ENCODE measurements around the gene PRC1. TPM values are rescaled to one million over a fixed set of nuclear protein-coding genes. Genes with fewer than 3 reads are reported as not detected.

PRC1 gene
- total RNA-seq, 2 experiments from 2014 or later, result 151 to 158 TPM

- H3K27me3 Mint-ChIP-seq, result no peaks in the 10 kb centered on the region
- peak within 1 kb of the TSS; percentile 87 for H3K4me3 Mint-ChIP-seq
- H3K36me3 Mint-ChIP-seq, result peaks cover 27% of the 10 kb centered on the region
- ChIA-PET POLR2A (interaction anchor here (0.7 to 3.7 kb wide), 7 partner anchors 16 to 67 kb away, joined by 3 to 28 read pairs (median 5); partner anchors contain the start of genes MAN2A2, PRC1, UNC45A and VPS33B), CTCF (interaction anchor here (0.7 to 7.7 kb wide), 13 partner anchors 8 to 317 kb away, joined by 3 to 106 read pairs (median 10); partner anchors contain the start of genes HDDC3, UNC45A and VPS33B)
- intact Hi-C loops (cut with micrococcal nuclease), result loop anchor here (1.0 to 2.0 kb wide), 4 partner anchors 20 to 67 kb away; partner anchors contain the start of genes MAN2A2, PRC1, UNC45A and VPS33B
- peaks cover 14% of the 10 kb centered on the region for H3K4me1 Mint-ChIP-seq (ENCODE audit: low read depth)
- H3K27ac Mint-ChIP-seq, result peak within 1 kb of the TSS; percentile 94
- no peaks in the 10 kb centered on the region for H3K9me3 Mint-ChIP-seq
- DNase-seq, result peak; percentile 96
These were observed 39.4 kb downstream of the PRC1 start, which contains the start of gene RCCD1 for GRCh38 chr15:90954712-90955623. Gene RCCD1, plus strand, starts transcription at chr15:90954884. Its CDS starts 1,851 bp downstream, at chr15:90956735.

- intact Hi-C loops (cut with micrococcal nuclease), result loop anchor here (2.0 kb wide), 2 partner anchors 41 to 51 kb away; partner anchors contain the start of genes MAN2A2 and PRC1
- Mint-ChIP-seq H3K4me3 (peak overlapping the region; percentile 87), H3K27ac (peak overlapping the region; percentile 94), H3K27me3 (no peaks in the 10 kb centered on the region), H3K9me3 (no peaks in the 10 kb centered on the region), H3K4me1 (ENCODE audit: low read depth) (peaks cover 14% of the 10 kb centered on the region), H3K36me3 (peaks cover 27% of the 10 kb centered on the region)
- DNase-seq, result no peak
- ChIA-PET CTCF (interaction anchor here (0.7 to 7.7 kb wide), 5 partner anchors 9 to 96 kb away, joined by 3 to 106 read pairs (median 6); partner anchors contain the start of genes HDDC3 and UNC45A), POLR2A (interaction anchor here (1.0 to 3.7 kb wide), 6 partner anchors 19 to 68 kb away, joined by 3 to 28 read pairs (median 8); partner anchors contain the start of genes MAN2A2, PRC1, UNC45A and VPS33B)
These were observed 40.2 kb downstream of the PRC1 start for GRCh38 chr15:90953947-90954711.

DNA sequence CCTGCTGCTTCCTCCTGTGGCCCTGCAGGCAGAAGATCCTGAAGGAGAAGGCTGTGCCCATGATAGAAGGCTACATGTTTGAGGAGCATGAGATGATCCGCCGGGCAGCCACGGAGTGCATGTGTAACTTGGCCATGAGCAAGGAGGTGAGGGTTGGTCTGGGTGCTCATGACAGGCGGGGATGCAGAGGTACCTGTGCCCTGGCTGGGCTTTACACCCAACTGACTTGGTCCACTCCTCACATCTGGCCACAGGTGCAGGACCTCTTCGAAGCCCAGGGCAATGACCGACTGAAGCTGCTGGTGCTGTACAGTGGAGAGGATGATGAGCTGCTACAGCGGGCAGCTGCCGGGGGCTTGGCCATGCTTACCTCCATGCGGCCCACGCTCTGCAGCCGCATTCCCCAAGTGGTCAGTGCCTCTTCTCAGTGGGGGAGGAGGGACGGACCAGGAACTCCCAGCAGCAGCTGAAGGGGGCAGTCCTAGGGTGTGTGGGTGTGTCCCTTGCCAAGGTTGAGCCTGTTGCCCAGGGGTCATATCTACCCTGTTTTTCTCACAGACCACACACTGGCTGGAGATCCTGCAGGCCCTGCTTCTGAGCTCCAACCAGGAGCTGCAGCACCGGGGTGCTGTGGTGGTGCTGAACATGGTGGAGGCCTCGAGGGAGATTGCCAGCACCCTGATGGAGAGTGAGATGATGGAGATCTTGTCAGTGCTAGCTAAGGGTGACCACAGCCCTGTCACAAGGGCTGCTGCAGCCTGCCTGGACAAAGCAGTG lies 41.2 kb downstream of the PRC1 start:
- Mint-ChIP-seq H3K36me3 (peaks cover 36% of the 10 kb centered on the region), H3K27ac (no peak overlapping the region), H3K27me3 (no peaks in the 10 kb centered on the region), H3K4me3 (no peak overlapping the region), H3K4me1 (ENCODE audit: low read depth) (peaks cover 14% of the 10 kb centered on the region), H3K9me3 (no peaks in the 10 kb centered on the region)
- intact Hi-C loops (cut with micrococcal nuclease), result no loop called here
- ChIA-PET POLR2A (interaction anchor here (3.7 kb wide), 1 partner anchor 18 kb away, joined by 28 read pairs; the partner anchor contains the start of gene UNC45A), CTCF (interaction anchor here (7.7 kb wide), 1 partner anchor 21 kb away, joined by 106 read pairs; the partner anchor contains the start of genes HDDC3 and UNC45A)
- no peak for DNase-seq

GRCh38 chr15:90950676-90951075 lies 43.7 kb downstream of the PRC1 start:
- DNase-seq, result no peak
- Mint-ChIP-seq H3K4me1 (ENCODE audit: low read depth) (peaks cover 4% of the 10 kb centered on the region), H3K36me3 (peaks cover 38% of the 10 kb centered on the region), H3K4me3 (no peak overlapping the region), H3K27ac (no peak overlapping the region), H3K9me3 (no peaks in the 10 kb centered on the region), H3K27me3 (no peaks in the 10 kb centered on the region)
- POLR2A ChIA-PET, result no interaction called here
- intact Hi-C loops (cut with micrococcal nuclease), result no loop called here
- CTCF ChIA-PET, result no interaction called here

DNA sequence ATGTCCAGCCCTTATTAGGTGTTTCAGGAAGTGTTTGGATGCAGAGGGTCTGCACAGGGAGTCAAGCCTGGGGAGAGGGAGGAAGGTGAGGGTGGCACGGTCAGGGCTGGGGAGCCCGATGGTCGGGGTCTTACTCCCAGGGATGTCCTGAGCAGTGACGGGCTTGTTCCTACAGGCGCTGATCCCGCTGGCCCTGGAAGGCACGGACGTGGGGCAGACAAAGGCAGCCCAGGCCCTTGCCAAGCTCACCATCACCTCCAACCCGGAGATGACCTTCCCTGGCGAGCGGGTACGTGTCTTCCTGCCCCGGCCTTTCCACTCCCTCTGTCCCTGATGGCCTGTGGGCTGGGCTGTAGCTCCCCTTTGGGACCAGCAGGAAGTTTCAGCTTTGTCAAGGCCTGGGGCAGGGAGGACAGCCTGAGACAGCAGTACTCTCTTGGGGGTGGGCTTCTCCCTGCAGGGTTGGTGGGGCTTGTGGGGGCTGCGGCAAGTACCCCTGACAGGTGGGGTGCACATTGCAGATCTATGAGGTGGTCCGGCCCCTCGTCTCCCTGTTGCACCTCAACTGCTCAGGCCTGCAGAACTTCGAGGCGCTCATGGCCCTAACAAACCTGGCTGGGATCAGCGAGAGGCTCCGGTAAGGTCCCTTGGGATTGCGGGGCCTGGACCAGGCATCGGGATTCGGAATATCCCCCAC lies 44.2 kb downstream of the PRC1 start:
- ChIA-PET POLR2A (no interaction called here), CTCF (no interaction called here)
- no peaks in the 10 kb centered on the region for H3K27me3 Mint-ChIP-seq
- H3K27ac Mint-ChIP-seq, result no peak overlapping the region
- no peak overlapping the region for H3K4me3 Mint-ChIP-seq
- peaks cover 39% of the 10 kb centered on the region for H3K36me3 Mint-ChIP-seq
- H3K9me3 Mint-ChIP-seq, result no peaks in the 10 kb centered on the region
- DNase-seq, result no peak
- intact Hi-C loops (cut with micrococcal nuclease), result no loop called here
- peaks cover 4% of the 10 kb centered on the region for H3K4me1 Mint-ChIP-seq (ENCODE audit: low read depth)

GRCh38 chr15:90948506-90948905 lies 45.8 kb downstream of the PRC1 start:
- Mint-ChIP-seq H3K9me3 (no peaks in the 10 kb centered on the region), H3K27ac (no peak overlapping the region), H3K4me3 (no peak overlapping the region), H3K36me3 (peaks cover 39% of the 10 kb centered on the region), H3K4me1 (ENCODE audit: low read depth) (no peaks in the 10 kb centered on the region), H3K27me3 (no peaks in the 10 kb centered on the region)
- POLR2A ChIA-PET, result interaction anchor here (0.6 to 1.1 kb wide), 2 partner anchors 11 to 49 kb away, joined by 3 to 5 read pairs; no protein-coding TSS in a partner anchor
- no peak for DNase-seq
- intact Hi-C loops (cut with micrococcal nuclease), result no loop called here
- CTCF ChIA-PET, result interaction anchor here (0.6 to 3.3 kb wide), 3 partner anchors 8 to 91 kb away, joined by 3 to 24 read pairs (median 6); partner anchors contain the start of genes HDDC3 and UNC45A

- H3K27me3 Mint-ChIP-seq, result no peaks in the 10 kb centered on the region
- peaks cover 37% of the 10 kb centered on the region for H3K36me3 Mint-ChIP-seq
- no peak overlapping the region for H3K27ac Mint-ChIP-seq
- CTCF ChIA-PET, result interaction anchor here (1.9 to 3.3 kb wide), 2 partner anchors 9 to 14 kb away, joined by 6 to 24 read pairs; partner anchors contain the start of genes HDDC3 and UNC45A
- intact Hi-C loops (cut with micrococcal nuclease), result no loop called here
- DNase-seq, result no peak
- POLR2A ChIA-PET, result interaction anchor here (0.6 to 1.1 kb wide), 2 partner anchors 10 to 48 kb away, joined by 3 to 5 read pairs; no protein-coding TSS in a partner anchor
- no peaks in the 10 kb centered on the region for H3K4me1 Mint-ChIP-seq (ENCODE audit: low read depth)
- H3K4me3 Mint-ChIP-seq, result no peak overlapping the region
- no peaks in the 10 kb centered on the region for H3K9me3 Mint-ChIP-seq
These were observed 46.6 kb downstream of the PRC1 start for GRCh38 chr15:90947577-90948357.

- POLR2A ChIA-PET, result no interaction called here
- CTCF ChIA-PET, result interaction anchor here (1.9 to 3.3 kb wide), 2 partner anchors 9 to 13 kb away, joined by 6 to 24 read pairs; partner anchors contain the start of genes HDDC3 and UNC45A
- H3K36me3 Mint-ChIP-seq, result peaks cover 38% of the 10 kb centered on the region
- H3K27ac Mint-ChIP-seq, result no peak overlapping the region
- intact Hi-C loops (cut with micrococcal nuclease), result no loop called here
- H3K27me3 Mint-ChIP-seq, result no peaks in the 10 kb centered on the region
- DNase-seq, result no peak
- no peaks in the 10 kb centered on the region for H3K9me3 Mint-ChIP-seq
- no peaks in the 10 kb centered on the region for H3K4me1 Mint-ChIP-seq (ENCODE audit: low read depth)
- no peak overlapping the region for H3K4me3 Mint-ChIP-seq
These were observed 47.3 kb downstream of the PRC1 start for GRCh38 chr15:90946941-90947576.

DNA sequence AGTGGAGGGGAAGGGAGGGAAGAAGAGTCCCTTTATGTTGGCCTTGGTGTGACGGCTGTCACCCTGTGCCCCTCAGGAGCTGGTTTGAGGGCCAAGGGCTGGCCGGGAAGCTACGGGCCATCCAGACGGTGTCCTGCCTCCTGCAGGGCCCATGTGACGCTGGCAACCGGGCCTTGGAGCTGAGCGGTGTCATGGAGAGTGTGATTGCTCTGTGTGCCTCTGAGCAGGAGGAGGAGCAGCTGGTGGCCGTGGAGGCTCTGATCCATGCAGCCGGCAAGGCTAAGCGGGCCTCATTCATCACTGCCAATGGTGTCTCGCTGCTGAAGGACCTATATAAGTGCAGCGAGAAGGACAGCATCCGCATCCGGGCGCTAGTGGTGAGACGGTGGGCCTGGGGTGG lies 47.8 kb downstream of the PRC1 start:
- H3K9me3 Mint-ChIP-seq, result no peaks in the 10 kb centered on the region
- H3K36me3 Mint-ChIP-seq, result peaks cover 36% of the 10 kb centered on the region
- H3K27ac Mint-ChIP-seq, result no peak overlapping the region
- no peaks in the 10 kb centered on the region for H3K27me3 Mint-ChIP-seq
- no peak for DNase-seq
- CTCF ChIA-PET, result interaction anchor here (3.3 kb wide), 1 partner anchor 13 kb away, joined by 24 read pairs; the partner anchor contains the start of genes HDDC3 and UNC45A
- intact Hi-C loops (cut with micrococcal nuclease), result no loop called here
- no peak overlapping the region for H3K4me3 Mint-ChIP-seq
- H3K4me1 Mint-ChIP-seq (ENCODE audit: low read depth), result no peaks in the 10 kb centered on the region
- POLR2A ChIA-PET, result no interaction called here

DNA sequence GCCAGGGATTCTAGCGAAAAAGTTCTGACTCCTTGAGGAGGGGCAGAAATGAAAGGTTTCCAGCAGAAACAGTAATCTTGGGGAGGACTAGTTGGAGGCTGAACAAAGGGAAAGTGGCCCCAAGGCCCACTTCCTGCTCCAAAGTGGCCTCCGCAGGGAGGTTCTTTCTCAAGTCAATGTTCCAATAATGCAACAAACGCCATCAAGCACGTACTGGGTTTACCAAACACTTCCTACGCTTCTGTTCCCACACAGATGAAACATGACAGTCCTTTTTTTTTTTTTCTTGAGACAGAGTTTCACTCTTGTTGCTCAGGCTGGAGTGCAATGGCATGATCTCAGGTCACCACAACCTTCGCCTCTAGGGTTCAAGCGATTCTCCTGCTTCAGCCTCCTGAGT lies 49.2 kb downstream of the PRC1 start:
- POLR2A ChIA-PET, result no interaction called here
- H3K4me3 Mint-ChIP-seq, result no peak overlapping the region
- intact Hi-C loops (cut with micrococcal nuclease), result no loop called here
- CTCF ChIA-PET, result interaction anchor here (0.9 to 5.3 kb wide), 2 partner anchors 12 kb away, joined by 6 to 48 read pairs; partner anchors contain the start of genes HDDC3 and UNC45A
- peaks cover 46% of the 10 kb centered on the region for H3K36me3 Mint-ChIP-seq
- no peak for DNase-seq
- no peak overlapping the region for H3K27ac Mint-ChIP-seq
- no peaks in the 10 kb centered on the region for H3K9me3 Mint-ChIP-seq
- H3K4me1 Mint-ChIP-seq (ENCODE audit: low read depth), result no peaks in the 10 kb centered on the region
- H3K27me3 Mint-ChIP-seq, result no peaks in the 10 kb centered on the region
